Transverse colon (tissue), 4 donors: ENCODE results near the gene RASSF4. TPM values are rescaled to one million over a fixed set of nuclear protein-coding genes. Genes with fewer than 3 reads are reported as not detected.
A peak's percentile ranks its signal among the peaks of the same experiment; 100 is the strongest.

Experiments
- DNase-seq: peaks from one replicate; pipeline ENCODE4 v3.0.0-alpha.2; 2019
- H3K27ac ChIP-seq, 4 donors: fragments of 200-600 bp; sonication (generic); 2 replicates each; pipeline ENCODE4 v1.5.1; 2016 to 2018; ENCODE audit warnings: inconsistent platforms in 4 of 4
- H3K27me3 ChIP-seq: fragments of 200-600 bp; sonication (generic); 2 replicates; pipeline ENCODE4 v1.5.1; 2017; ENCODE audit warnings: inconsistent platforms
- H3K36me3 ChIP-seq, 4 donors: fragments of 200-600 bp; sonication (generic); 2 replicates each; pipeline ENCODE4 v1.5.1; 2017 to 2019; ENCODE audit warnings: inconsistent platforms in 4 of 4
- H3K4me1 ChIP-seq, 4 donors: fragments of 200-600 bp; sonication (generic); 2 replicates each; pipeline ENCODE4 v1.5.1; 2017 to 2020; ENCODE audit warnings: inconsistent platforms in 4 of 4
- H3K4me3 ChIP-seq, 4 donors: fragments of 200-600 bp; sonication (generic); 1 replicate in 1 of 4; 2 replicates in 3 of 4; pipeline versions ENCODE4 v1.5.1 to v1.6.1; 2017 to 2019; ENCODE audit warnings: inconsistent platforms in 4 of 4
- H3K9me3 ChIP-seq, 2 donors: fragments of 200-600 bp; sonication (generic); 2 replicates each; pipeline ENCODE4 v1.5.1; 2017 to 2019; ENCODE audit warnings: inconsistent platforms in 2 of 2
- CTCF ChIP-seq, 5 experiments: fragments of 200-600 bp in 3 of 5; fragments of 450-650 bp in 2 of 5; sonication (generic) in 3 of 5; IDR thresholded peaks; 1 replicate in 2 of 5; 2 replicates in 3 of 5; pipeline ENCODE4 v1.5.1; 2016 to 2017; ENCODE audit warnings: antibody characterized with exemption in 5 of 5, inconsistent platforms in 3 of 5, mild to moderate bottlenecking in 2 of 5, moderate library complexity in 1 of 5
- EP300 ChIP-seq: sonication (generic); formaldehyde crosslinking; IDR thresholded peaks from one replicate; pipeline ENCODE4 v1.6.1; 2017; ENCODE audit warnings: antibody characterized with exemption, low read depth
- POLR2A ChIP-seq: fragments of 450-650 bp; IDR thresholded peaks from one replicate; pipeline ENCODE4 v1.6.1; 2016; ENCODE audit warnings: antibody characterized with exemption, mild to moderate bottlenecking, moderate library complexity
- POLR2AphosphoS5 ChIP-seq, 3 donors: sonication (generic); formaldehyde crosslinking; IDR thresholded peaks; one replicate each; pipeline ENCODE4 v1.6.1; 2016; ENCODE audit warnings: antibody characterized with exemption in 3 of 3
- WGBS, 2 donors: methylation state at CpG; one replicate each; pipeline ENCODE4 v1.1.5; 2018; ENCODE audit warnings: low coverage in 1 of 2; 5-methylcytosine and 5-hydroxymethylcytosine counted together
- in situ Hi-C, 4 donors: fragments of 200-750 bp; cut with MboI; loops; one replicate each; pipeline versions ENCODE4 v1.15.0 to v1.15.1; 2017; ENCODE audit warnings: low sequenced_read_pairs in 3 of 4, low pct_ligation_motif_present in 1 of 4, low pct_unique_long_range_greater_than_20kb in 1 of 4
- intact Hi-C: fragments of 100-400 bp; cut with DNase I; formaldehyde crosslinking; loops from one replicate; pipeline ENCODE4 v1.15.1; 2023; ENCODE audit warnings: low total_unique reads
- total RNA-seq, 4 donors: library from RNA; depleted of rRNA; stranded (reverse); fragments of >200 nt; gene quantifications; one replicate each; pipeline ENCODE4 v1.1.0, GENCODE V29; 2016

Gene RASSF4
- total RNA-seq, 4 donors from 2014 or later: 26.8 to 37.8 (median 27.5) TPM

- TF ChIP-seq POLR2AphosphoS5 (IDR thresholded peaks at IDR 0.05) (peak in 2 of 3 donors; percentile 2 to 5), CTCF (IDR thresholded peaks at IDR 0.05) (no peak)
Observed at GRCh38 chr10:44969854-44970253, 10.3 kb downstream of the RASSF4 start.

GRCh38 chr10:44970812-44971395, 11.3 kb downstream of the RASSF4 start:
- TF ChIP-seq CTCF (IDR thresholded peaks at IDR 0.05): no peak
- TF ChIP-seq POLR2A: no peak
- peak in 1 of 3 donors; percentile 6 for TF ChIP-seq POLR2AphosphoS5 (IDR thresholded peaks at IDR 0.05)
- no peak for TF ChIP-seq EP300
- peaks cover 4 to 47% (median 31%) of the 10 kb centered on the region in 4 donors for H3K4me1 ChIP-seq
- H3K36me3 ChIP-seq: no peaks in the 10 kb centered on the region
- H3K4me3 ChIP-seq: no peak overlapping the region
- no peak overlapping the region for H3K27ac ChIP-seq
- DNase-seq: no peak
- H3K27me3 ChIP-seq: no peaks in the 10 kb centered on the region
- H3K9me3 ChIP-seq: no peaks in the 10 kb centered on the region
- WGBS, 2 donors: 96 to 100% methylated on average over 3 to 8 of the region's 8 CpGs
- intact Hi-C loops: no loop called here
- in situ Hi-C loops: loop anchor here in 1 of 4 donors (5.0 kb wide), 1 partner anchor 39 kb away; no protein-coding TSS in a partner anchor

More at GRCh38 chr10:44969854-44970253, 10.3 kb downstream of the RASSF4 start:
- H3K36me3 ChIP-seq: no peaks in the 10 kb centered on the region
- H3K27ac ChIP-seq: no peak overlapping the region
- H3K27me3 ChIP-seq: no peaks in the 10 kb centered on the region
- no peak overlapping the region for H3K4me3 ChIP-seq
- WGBS, 2 donors: 93% methylated on average over 9 of the region's 9 CpGs; no CpG with 5 or more reads in 1 of the 2 donors
- H3K9me3 ChIP-seq: no peaks in the 10 kb centered on the region
- in situ Hi-C loops: loop anchor here in 1 of 4 donors (5.0 kb wide), 1 partner anchor 38 kb away; no protein-coding TSS in a partner anchor
- intact Hi-C loops: no loop called here
- no peak for DNase-seq
- H3K4me1 ChIP-seq: peaks cover 4 to 49% (median 24%) of the 10 kb centered on the region in 4 donors

GRCh38 chr10:44971434-44971833, 11.8 kb downstream of the RASSF4 start:
- no peaks in the 10 kb centered on the region for H3K9me3 ChIP-seq
- no peaks in the 10 kb centered on the region for H3K27me3 ChIP-seq
- 94% methylated on average over 11 of the region's 11 CpGs; no CpG with 5 or more reads in 1 of the 2 donors for WGBS, 2 donors
- no peak overlapping the region for H3K27ac ChIP-seq
- in situ Hi-C loops: loop anchor here in 1 of 4 donors (5.0 kb wide), 1 partner anchor 39 kb away; no protein-coding TSS in a partner anchor
- DNase-seq: no peak
- peaks cover 4 to 46% (median 29%) of the 10 kb centered on the region in 4 donors for H3K4me1 ChIP-seq
- H3K4me3 ChIP-seq: no peak overlapping the region
- intact Hi-C loops: no loop called here
- no peaks in the 10 kb centered on the region for H3K36me3 ChIP-seq
- TF ChIP-seq EP300 (no peak), CTCF (IDR thresholded peaks at IDR 0.05) (no peak), POLR2AphosphoS5 (IDR thresholded peaks at IDR 0.05) (no peak), POLR2A (no peak)

- Histone ChIP-seq H3K4me3 (no peak overlapping the region), H3K9me3 (no peaks in the 10 kb centered on the region), H3K27me3 (no peaks in the 10 kb centered on the region), H3K4me1 (peaks cover 4 to 42% (median 30%) of the 10 kb centered on the region in 4 donors), H3K36me3 (no peaks in the 10 kb centered on the region), H3K27ac (peak overlapping the region in 1 of 4 donors; percentile 4)
- DNase-seq: no peak
- in situ Hi-C loops: loop anchor here in 1 of 4 donors (5.0 kb wide), 1 partner anchor 40 kb away; no protein-coding TSS in a partner anchor
- intact Hi-C loops: no loop called here
- TF ChIP-seq CTCF (IDR thresholded peaks at IDR 0.05) (no peak), POLR2A (no peak), POLR2AphosphoS5 (IDR thresholded peaks at IDR 0.05) (no peak), EP300 (no peak)
- WGBS, 2 donors: 83 to 99% methylated on average over 1 to 12 of the region's 12 CpGs
Observed at GRCh38 chr10:44971935-44972757, 12.5 kb downstream of the RASSF4 start.
